Activated B cell treated with CpG ODN at 0.5 μM for 24 hours (primary cell): ENCODE measurements around the gene JMJD1C. TPM values are rescaled to one million over a fixed set of nuclear protein-coding genes. Genes with fewer than 3 reads are reported as not detected.
A peak's percentile ranks its signal among the peaks of the same experiment; 100 is the strongest.

Experiments used
- ATAC-seq: fragments of 200-7000 bp; cut with Tn5 transposase; one replicate; pipeline ENCODE4 v1.10.0; 2021; ENCODE audit warnings: low read depth, mild to moderate bottlenecking, moderate library complexity
- CTCF ChIA-PET: fragments of 350-600 bp; sonication (Branson Sonifier 250); formaldehyde crosslinking; loops from one replicate; lab custom pipeline; 2021; ENCODE audit warnings: antibody characterized with exemption; lab: Charles Lee
- POLR2A ChIA-PET: fragments of 350-600 bp; sonication (Branson Sonifier 250); formaldehyde crosslinking; loops from one replicate; lab custom pipeline; 2021; ENCODE audit warnings: antibody characterized with exemption; lab: Charles Lee
- DNase-seq: peaks from one replicate; pipeline ENCODE4 v3.0.0; 2022
- H3K27ac Mint-ChIP-seq: one replicate; pipeline ENCODE4 v1.8.0; 2020; ENCODE audit warnings: mixed read lengths
- H3K27me3 Mint-ChIP-seq: one replicate; pipeline ENCODE4 v1.8.0; 2021; ENCODE audit warnings: mixed read lengths
- H3K36me3 Mint-ChIP-seq: one replicate; pipeline ENCODE4 v1.8.0; 2021; ENCODE audit warnings: low read depth, mixed read lengths
- H3K4me1 Mint-ChIP-seq: one replicate; pipeline ENCODE4 v1.8.0; 2021; ENCODE audit warnings: mixed read lengths
- H3K4me3 Mint-ChIP-seq: one replicate; pipeline ENCODE4 v1.8.0; 2020; ENCODE audit warnings: mild to moderate bottlenecking, mixed read lengths
- H3K9me3 Mint-ChIP-seq: one replicate; pipeline ENCODE4 v1.8.0; 2020; ENCODE audit warnings: mixed read lengths
- CTCF ChIP-seq: fragments of 200-600 bp; IDR thresholded peaks from one replicate; pipeline ENCODE4 v1.8.0; 2022; ENCODE audit warnings: antibody characterized with exemption, mild to moderate bottlenecking
- intact Hi-C: fragments of 100-400 bp; cut with micrococcal nuclease; formaldehyde crosslinking; loops from one replicate; pipeline ENCODE4 v1.15.1; 2024
- total RNA-seq: library from RNA; stranded (reverse); gene quantifications from 2 replicates; pipeline ENCODE4 v1.2.3, GENCODE V29; 2022

JMJD1C gene
- total RNA-seq, 1 donor from 2014 or later: 176 TPM

- no peak for ATAC-seq
- ChIA-PET CTCF (interaction anchor here (2.8 to 5.7 kb wide), 4 partner anchors 300 to 602 kb away, joined by 8 to 246 read pairs (median 49); partner anchors contain the start of gene JMJD1C), POLR2A (no interaction called here)
- DNase-seq: no peak
- Mint-ChIP-seq H3K4me1 (peaks cover 2% of the 10 kb centered on the region), H3K9me3 (no peaks in the 10 kb centered on the region), H3K36me3 (peaks cover 47% of the 10 kb centered on the region), H3K27me3 (no peaks in the 10 kb centered on the region), H3K27ac (no peak overlapping the region), H3K4me3 (no peak overlapping the region)
- no peak for TF ChIP-seq CTCF
- intact Hi-C loops: loop anchor here (5.0 kb wide), 2 partner anchors 652 to 702 kb away; no protein-coding TSS in a partner anchor
These were observed 300.5 kb downstream of the JMJD1C start for GRCh38 chr10:63165249-63165648.

GRCh38 chr10:63164166-63164623, 301.6 kb downstream of the JMJD1C start:
- Mint-ChIP-seq H3K9me3 (no peaks in the 10 kb centered on the region), H3K27me3 (no peaks in the 10 kb centered on the region), H3K27ac (no peak overlapping the region), H3K36me3 (peaks cover 37% of the 10 kb centered on the region), H3K4me3 (no peak overlapping the region), H3K4me1 (peaks cover 2% of the 10 kb centered on the region)
- POLR2A ChIA-PET: no interaction called here
- no peak for ATAC-seq
- intact Hi-C loops: no loop called here
- no peak for TF ChIP-seq CTCF
- no peak for DNase-seq
- CTCF ChIA-PET: interaction anchor here (3.5 to 5.7 kb wide), 3 partner anchors 467 to 603 kb away, joined by 13 to 246 read pairs (median 85); no protein-coding TSS in a partner anchor

- Mint-ChIP-seq H3K27me3 (no peaks in the 10 kb centered on the region), H3K36me3 (peaks cover 22% of the 10 kb centered on the region), H3K27ac (peak overlapping the region; percentile 20), H3K9me3 (no peaks in the 10 kb centered on the region), H3K4me1 (peaks cover 9% of the 10 kb centered on the region), H3K4me3 (no peak overlapping the region)
- no peak for TF ChIP-seq CTCF
- intact Hi-C loops: no loop called here
- ATAC-seq (no peak), DNase-seq (no peak)
- ChIA-PET POLR2A (no interaction called here), CTCF (interaction anchor here (1.1 to 1.4 kb wide), 4 partner anchors 344 to 670 kb away, joined by 3 to 12 read pairs (median 4); no protein-coding TSS in a partner anchor)
These were observed 304.2 kb downstream of the JMJD1C start for GRCh38 chr10:63161592-63161991.

GRCh38 chr10:63157845-63158624, 307.7 kb downstream of the JMJD1C start:
- no peak overlapping the region for H3K27ac Mint-ChIP-seq
- H3K36me3 Mint-ChIP-seq: peaks cover 30% of the 10 kb centered on the region
- ATAC-seq (peak; percentile 67), DNase-seq (no peak)
- H3K4me3 Mint-ChIP-seq: no peak overlapping the region
- H3K9me3 Mint-ChIP-seq: no peaks in the 10 kb centered on the region
- intact Hi-C loops: loop anchor here (1.0 to 5.0 kb wide), 10 partner anchors 25 to 911 kb away; partner anchors contain the start of gene NRBF2
- H3K27me3 Mint-ChIP-seq: no peaks in the 10 kb centered on the region
- no peak for TF ChIP-seq CTCF
- peaks cover 9% of the 10 kb centered on the region for H3K4me1 Mint-ChIP-seq
- POLR2A ChIA-PET: interaction anchor here (0.5 to 2.2 kb wide), 5 partner anchors 9 to 720 kb away, joined by 3 to 5 read pairs (median 3); no protein-coding TSS in a partner anchor
- CTCF ChIA-PET: interaction anchor here (0.8 to 4.2 kb wide), 31 partner anchors 10 to 896 kb away, joined by 3 to 31 read pairs (median 4); no protein-coding TSS in a partner anchor

- no peak for DNase-seq
- Mint-ChIP-seq H3K4me3 (no peak overlapping the region), H3K27me3 (no peaks in the 10 kb centered on the region), H3K9me3 (no peaks in the 10 kb centered on the region), H3K4me1 (peaks cover 9% of the 10 kb centered on the region), H3K27ac (no peak overlapping the region), H3K36me3 (peaks cover 46% of the 10 kb centered on the region)
- ChIA-PET CTCF (interaction anchor here (1.2 to 4.2 kb wide), 7 partner anchors 11 to 664 kb away, joined by 4 to 31 read pairs (median 15); no protein-coding TSS in a partner anchor), POLR2A (no interaction called here)
- no peak for ATAC-seq
- TF ChIP-seq CTCF: no peak
- intact Hi-C loops: loop anchor here (5.0 kb wide), 1 partner anchor 909 kb away; no protein-coding TSS in a partner anchor
These were observed 309.5 kb downstream of the JMJD1C start for GRCh38 chr10:63156236-63156635.
